Heart right ventricle (tissue), 16 donors: ENCODE data around the gene CSMD2. TPM values are rescaled to one million over a fixed set of nuclear protein-coding genes. Genes with fewer than 3 reads are reported as not detected.

Source experiments
- ATAC-seq, 8 donors: fragments of 200-7000 bp; cut with Tn5 transposase; one replicate each; pipeline ENCODE4 v1.9.1; 2020; ENCODE audit warnings: mild to moderate bottlenecking in 8 of 8, moderate library complexity in 8 of 8, moderate number of reproducible peaks in 1 of 8
- DNase-seq, 2 donors: peaks; one replicate each; pipeline ENCODE4 v3.0.0-alpha.2; 2020
- H3K27ac ChIP-seq, 10 donors: fragments of 200-600 bp; sonication (generic) in 2 of 10; one replicate each; pipeline versions ENCODE4 v1.5.0 to v1.8.0; 2020 to 2022; ENCODE audit warnings: mild to moderate bottlenecking in 3 of 10
- H3K27me3 ChIP-seq, 7 donors: fragments of 200-600 bp; one replicate each; pipeline ENCODE4 v1.8.0; 2021 to 2022; ENCODE audit warnings: mild to moderate bottlenecking in 2 of 7
- H3K36me3 ChIP-seq, 9 donors: fragments of 200-600 bp; sonication (generic) in 1 of 9; one replicate each; pipeline versions ENCODE4 v1.5.0 to v1.8.0; 2020 to 2022; ENCODE audit warnings: mild to moderate bottlenecking in 2 of 9
- H3K4me1 ChIP-seq, 9 donors: fragments of 200-600 bp; sonication (generic) in 1 of 9; one replicate each; pipeline versions ENCODE4 v1.5.0 to v1.8.0; 2020 to 2022; ENCODE audit warnings: mild to moderate bottlenecking in 4 of 9
- H3K4me3 ChIP-seq, 10 donors: fragments of 200-600 bp; sonication (generic) in 2 of 10; one replicate each; pipeline versions ENCODE4 v1.5.0 to v1.8.0; 2020 to 2022; ENCODE audit warnings: mild to moderate bottlenecking in 7 of 10, moderate library complexity in 2 of 10
- H3K9me3 ChIP-seq, 11 donors: fragments of 200-600 bp in 10 of 11; sonication (generic) in 2 of 11; one replicate each; pipeline versions ENCODE4 v1.5.0 to v1.8.0; 2013 to 2022; ENCODE audit warnings: mild to moderate bottlenecking in 2 of 11, control low read depth in 1 of 11, moderate library complexity in 1 of 11
- CTCF ChIP-seq, 9 donors: fragments of 200-600 bp; sonication (generic) in 2 of 9; IDR thresholded peaks; one replicate each; pipeline versions ENCODE4 v1.5.0 to v1.8.0; 2021 to 2022; ENCODE audit warnings: antibody characterized with exemption in 9 of 9, mild to moderate bottlenecking in 5 of 9, moderate library complexity in 1 of 9
- WGBS, 2 donors: extraction: QIAGEN DNeasy Blood & Tissue Kit; methylation state at CpG; one replicate each; pipeline ENCODE4 v1.1.7; 2013; ENCODE audit warnings: inconsistent platforms in 1 of 2; 5-methylcytosine and 5-hydroxymethylcytosine counted together
- intact Hi-C, 10 donors: fragments of 100-400 bp; cut with DNase I; formaldehyde crosslinking; loops; one replicate each; pipeline versions ENCODE4 v1.11.1 to v1.14.2; 2022
- polyA plus RNA-seq, 2 donors: library from polyadenylated mRNA; stranded (reverse); fragments of 200-250 nt; gene quantifications; one replicate each; pipeline ENCODE4 v1.2.3, GENCODE V29; 2013
- total RNA-seq, 10 donors: library from RNA; stranded (reverse); fragmentation: NEBNext Ultra II Directional in 3 of 10; extraction: Animal tissue kit (Norgen Biotek cat#: 25700) in 3 of 10; gene quantifications; one replicate each; pipeline versions ENCODE4 v1.2.1 to v1.2.4, GENCODE V29; 2021 to 2023
- donor health status: Arrhythmogenic right ventricular cardiomyopathy.
- donor health status: ischemic (EF 13 %, LVEDD 7.1; RV severe dilation, severe dysfunction).
- donor health status: healthy with polysubstance abuse.
- donor health status: DM: no; HTN: yes; CAD: no.
- donor health status: DM: no; HTN: no; CAD: no.
- donor health status: ischemic (EF 25% LVEDD 6.9; RV normal size, moderate dysfunction).
- donor health status: ischemic (EF 25% LVEDD 5.7; RV mildly dilated, moderate dysfunction).
- donor health status: healthy.
- donor health status: DM: yes; HTN: yes; CAD: no.
- donor health status: Ischemic cardiomyopathy.
- donor health status: ischemic (EF 35%, LVEDD 5.7; RV mildly dilated, moderate dysfunction).
- donor health status: nonischemic (EF 11% LVEDD 7.7; RV severe dilation, severe dysfunction).
- donor health status: DM: yes; HTN: yes; CAD: no.
- donor health status: PGD.
- donor health status: ischemic (EF 29% LVEDD 5.4; RV normal size, mild dysfunction).
- donor health status: nonischemic (EF 23%, LVEDD 6.1; RV moderate dilation, normal function).

Gene CSMD2
- total and polyA plus RNA-seq, 12 donors, result 0.04 to 0.97 (median 0.14) TPM; not detected in 1

GRCh38 chr1:33927721-33928120, 237.3 kb downstream of the CSMD2 start:
- Histone ChIP-seq H3K27me3 (no peaks in the 10 kb centered on the region), H3K27ac (no peak overlapping the region), H3K9me3 (peaks cover 0 to 13% (median 0%) of the 10 kb centered on the region in 11 donors), H3K4me3 (no peak overlapping the region), H3K36me3 (no peaks in the 10 kb centered on the region), H3K4me1 (peaks cover 0 to 4% (median 0%) of the 10 kb centered on the region in 9 donors)
- no peak for TF ChIP-seq CTCF (IDR thresholded peaks at IDR 0.05)
- intact Hi-C loops, result no loop called here
- 63 to 82% methylated on average over 2 of the region's 2 CpGs for WGBS, 2 donors
- DNase-seq (no peak), ATAC-seq (no peak)

- H3K4me3 ChIP-seq, result no peak overlapping the region
- DNase-seq (no peak), ATAC-seq (peak in 1 of 8 donors; percentile 44)
- H3K27me3 ChIP-seq, result no peaks in the 10 kb centered on the region
- peaks cover 0 to 13% (median 0%) of the 10 kb centered on the region in 11 donors for H3K9me3 ChIP-seq
- 74 to 81% methylated on average over 8 of the region's 8 CpGs for WGBS, 2 donors
- TF ChIP-seq CTCF (IDR thresholded peaks at IDR 0.05), result no peak
- H3K36me3 ChIP-seq, result no peaks in the 10 kb centered on the region
- intact Hi-C loops, result no loop called here
- H3K27ac ChIP-seq, result no peak overlapping the region
- H3K4me1 ChIP-seq, result peaks cover 0 to 3% (median 0%) of the 10 kb centered on the region in 9 donors
Measured at GRCh38 chr1:33925586-33925985, 239.4 kb downstream of the CSMD2 start.

- WGBS, 2 donors, result 72 to 80% methylated on average over 5 of the region's 5 CpGs
Measured at GRCh38 chr1:33921281-33921680, 243.7 kb downstream of the CSMD2 start.

GRCh38 chr1:33918368-33918767, 246.7 kb downstream of the CSMD2 start:
- ATAC-seq, result no peak
- no peak overlapping the region for H3K27ac ChIP-seq
- no peaks in the 10 kb centered on the region for H3K4me1 ChIP-seq
- intact Hi-C loops, result no loop called here
- H3K36me3 ChIP-seq, result no peaks in the 10 kb centered on the region
- H3K9me3 ChIP-seq, result no peaks in the 10 kb centered on the region
- peaks cover 0 to 5% (median 0%) of the 10 kb centered on the region in 7 donors for H3K27me3 ChIP-seq
- TF ChIP-seq CTCF (IDR thresholded peaks at IDR 0.05), result no peak
- 18 to 30% methylated on average over 1 of the region's 1 CpG for WGBS, 2 donors
- no peak for DNase-seq
- H3K4me3 ChIP-seq, result no peak overlapping the region

More at GRCh38 chr1:33921281-33921680, 243.7 kb downstream of the CSMD2 start:
- peaks cover 0 to 13% (median 0%) of the 10 kb centered on the region in 11 donors for H3K9me3 ChIP-seq
- intact Hi-C loops, result no loop called here
- TF ChIP-seq CTCF (IDR thresholded peaks at IDR 0.05), result no peak
- DNase-seq (no peak), ATAC-seq (peak in 1 of 8 donors; percentile 50)
- H3K27ac ChIP-seq, result no peak overlapping the region
- H3K27me3 ChIP-seq, result no peaks in the 10 kb centered on the region
- no peak overlapping the region for H3K4me3 ChIP-seq
- no peaks in the 10 kb centered on the region for H3K4me1 ChIP-seq
- H3K36me3 ChIP-seq, result no peaks in the 10 kb centered on the region
